Measurements from ENCODE around the gene ZMYND19.

ZMYND19 gene

DNA sequence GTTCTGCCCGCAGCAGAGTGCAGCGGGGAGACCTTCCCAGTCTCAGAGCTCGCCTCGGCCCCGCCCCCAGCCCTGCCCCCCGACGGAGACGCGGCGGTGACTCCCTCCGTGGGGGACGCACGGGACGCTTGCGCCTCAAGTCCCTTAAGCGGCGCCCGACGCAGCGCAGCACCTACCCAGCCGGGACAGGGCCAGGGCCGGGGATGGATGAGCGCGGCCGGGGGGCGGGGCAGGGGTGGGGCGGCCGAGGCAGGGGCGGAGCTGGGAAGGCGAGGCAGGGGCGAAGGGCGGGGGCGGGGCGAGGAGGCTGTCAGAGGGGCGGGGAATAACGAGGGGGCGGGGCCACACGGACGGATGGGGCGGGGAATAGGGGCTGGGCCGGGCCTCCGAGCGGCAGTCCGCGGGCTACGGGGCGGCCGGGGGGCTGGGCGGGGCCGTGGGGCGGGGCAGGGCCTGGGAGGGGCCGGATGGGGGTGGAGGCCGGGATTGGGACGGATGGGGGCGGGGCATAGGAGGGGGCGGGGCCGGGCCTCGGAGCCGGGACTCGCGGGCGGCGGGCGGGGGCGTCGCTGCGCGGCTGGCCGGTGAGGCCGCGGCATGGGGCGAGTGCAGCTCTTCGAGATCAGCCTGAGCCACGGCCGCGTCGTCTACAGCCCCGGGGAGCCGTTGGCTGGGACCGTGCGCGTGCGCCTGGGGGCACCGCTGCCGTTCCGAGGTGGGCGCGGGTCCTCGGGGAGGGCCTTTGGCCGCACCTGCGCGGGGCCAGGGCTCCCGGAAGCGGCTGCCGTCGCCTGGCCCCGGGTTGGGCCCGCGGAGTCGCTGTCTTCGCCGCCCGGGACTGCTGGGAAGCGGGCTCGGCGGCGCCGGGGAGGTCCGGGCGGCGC, 15.1 kb upstream of the ZMYND19 start, which contains the start of gene ARRDC1:
TSS of gene ARRDC1 (plus strand) at position 566 of the 884 bp plus-strand sequence. CDS start at position 598, 32 bp downstream.
- peak within 1 kb of the TSS; percentile 58; the same call in 1 of the 2 replicates for H2AFZ ChIP-seq (ENCODE audit: low read length)
- H4K20me1 ChIP-seq (ENCODE audit: insufficient read depth, low read length), result no peaks in the 10 kb centered on the region
- peak within 1 kb of the TSS; percentile 99 for H3K4me2 ChIP-seq (ENCODE audit: low read depth, low read length)
- peaks cover 21% of the 10 kb centered on the region for H3K79me2 ChIP-seq (ENCODE audit: low read length)
- no peaks in the 10 kb centered on the region for H3K9me3 ChIP-seq (replicated peaks; ENCODE audit: insufficient read depth, low read length)
- H3K36me3 ChIP-seq (replicated peaks; ENCODE audit: insufficient read depth, low read length), result no peaks in the 10 kb centered on the region
- no peak for TF ChIP-seq EZH2phosphoT487 (IDR thresholded peaks at IDR 0.05; ENCODE audit: low read length)
- no peak for TF ChIP-seq EZH2 (optimal IDR thresholded peaks at IDR 0.05; ENCODE audit: low read depth, low read length)
- TF ChIP-seq, protein P1, sequence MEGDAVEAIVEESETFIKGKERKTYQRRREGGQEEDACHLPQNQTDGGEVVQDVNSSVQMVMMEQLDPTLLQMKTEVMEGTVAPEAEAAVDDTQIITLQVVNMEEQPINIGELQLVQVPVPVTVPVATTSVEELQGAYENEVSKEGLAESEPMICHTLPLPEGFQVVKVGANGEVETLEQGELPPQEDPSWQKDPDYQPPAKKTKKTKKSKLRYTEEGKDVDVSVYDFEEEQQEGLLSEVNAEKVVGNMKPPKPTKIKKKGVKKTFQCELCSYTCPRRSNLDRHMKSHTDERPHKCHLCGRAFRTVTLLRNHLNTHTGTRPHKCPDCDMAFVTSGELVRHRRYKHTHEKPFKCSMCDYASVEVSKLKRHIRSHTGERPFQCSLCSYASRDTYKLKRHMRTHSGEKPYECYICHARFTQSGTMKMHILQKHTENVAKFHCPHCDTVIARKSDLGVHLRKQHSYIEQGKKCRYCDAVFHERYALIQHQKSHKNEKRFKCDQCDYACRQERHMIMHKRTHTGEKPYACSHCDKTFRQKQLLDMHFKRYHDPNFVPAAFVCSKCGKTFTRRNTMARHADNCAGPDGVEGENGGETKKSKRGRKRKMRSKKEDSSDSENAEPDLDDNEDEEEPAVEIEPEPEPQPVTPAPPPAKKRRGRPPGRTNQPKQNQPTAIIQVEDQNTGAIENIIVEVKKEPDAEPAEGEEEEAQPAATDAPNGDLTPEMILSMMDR (IDR thresholded peaks at IDR 0.05; ENCODE audit: low read length), result no peak
- DNase-seq, result peak; percentile 95
- peaks cover 8% of the 10 kb centered on the region; the same call in 1 of the 2 replicates for H3F3A ChIP-seq (ENCODE audit: insufficient read depth, low read length)
- no peaks in the 10 kb centered on the region for H3K9me2 ChIP-seq (replicated peaks; ENCODE audit: insufficient read depth, low read length)
- peaks cover 7% of the 10 kb centered on the region for H3K27me3 ChIP-seq (replicated peaks; ENCODE audit: insufficient read depth, low read length)
- peak within 1 kb of the TSS; percentile 38; the same call in 1 of the 2 replicates for H3K27ac ChIP-seq (ENCODE audit: low read length)
- peak within 1 kb of the TSS; percentile 62 for H3K9ac ChIP-seq (ENCODE audit: low read length)
- H3K4me1 ChIP-seq (ENCODE audit: low read length), result 0 out of 2 replicates have a peak, but pooled peaks cover 4% of the 10 kb centered on the region
- H3K4me3 ChIP-seq (ENCODE audit: low read length), result peak within 1 kb of the TSS; percentile 71

DNA sequence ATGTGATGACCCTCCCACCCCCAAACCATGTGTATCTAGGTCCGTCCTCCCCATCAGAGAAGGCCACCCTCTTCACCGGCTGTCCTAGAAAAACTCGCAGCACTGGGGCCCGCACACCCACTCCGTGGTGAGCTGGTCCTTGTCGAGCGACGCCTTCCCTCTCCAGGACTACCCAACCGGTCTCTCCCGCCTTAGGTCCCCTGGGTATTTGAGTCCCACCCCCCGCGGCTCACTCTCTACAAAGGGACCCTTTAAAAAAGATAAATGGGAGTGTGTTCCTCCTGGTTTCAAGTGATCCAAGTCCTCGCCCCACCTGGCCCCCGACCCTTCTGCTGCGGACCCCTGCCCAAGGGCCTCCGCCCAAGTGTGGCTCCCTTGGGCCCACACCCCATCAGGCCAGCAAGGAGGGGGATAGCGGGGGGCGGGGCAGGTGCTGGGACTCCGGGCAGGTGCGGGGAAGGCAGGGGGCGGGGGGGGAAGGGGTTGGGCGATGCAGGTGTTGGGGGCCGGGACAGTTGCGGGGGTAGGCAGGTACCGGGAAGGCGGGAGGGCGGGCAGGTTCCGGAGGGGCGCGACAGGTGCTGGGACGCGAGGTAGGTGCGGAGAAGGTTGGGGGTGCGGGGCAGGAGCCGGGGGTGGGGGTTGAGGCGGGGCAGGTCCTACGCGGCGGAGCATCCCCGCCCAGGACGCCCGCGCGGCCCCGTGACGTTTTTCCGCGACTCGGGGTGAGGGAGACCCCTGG, 14.2 kb upstream of the ZMYND19 start:
- Histone ChIP-seq H3K79me2 (ENCODE audit: low read length) (peaks cover 21% of the 10 kb centered on the region), H4K20me1 (ENCODE audit: insufficient read depth, low read length) (no peaks in the 10 kb centered on the region), H3K27me3 (replicated peaks; ENCODE audit: insufficient read depth, low read length) (peaks cover 7% of the 10 kb centered on the region), H3K27ac (ENCODE audit: low read length) (no peak overlapping the region), H3K4me3 (ENCODE audit: low read length) (no peak overlapping the region; the same call in 1 of the 2 replicates), H3K4me1 (ENCODE audit: low read length) (0 out of 2 replicates have a peak, but pooled peaks cover 4% of the 10 kb centered on the region), H3K9me3 (replicated peaks; ENCODE audit: insufficient read depth, low read length) (no peaks in the 10 kb centered on the region), H3F3A (ENCODE audit: insufficient read depth, low read length) (peaks cover 8% of the 10 kb centered on the region; the same call in 1 of the 2 replicates), H3K9ac (ENCODE audit: low read length) (no peak overlapping the region), H3K36me3 (replicated peaks; ENCODE audit: insufficient read depth, low read length) (no peaks in the 10 kb centered on the region), H2AFZ (ENCODE audit: low read length) (no peak overlapping the region), H3K4me2 (ENCODE audit: low read depth, low read length) (no peak overlapping the region), H3K9me2 (replicated peaks; ENCODE audit: insufficient read depth, low read length) (no peaks in the 10 kb centered on the region)
- TF ChIP-seq EZH2 (optimal IDR thresholded peaks at IDR 0.05; ENCODE audit: low read depth, low read length) (no peak), EZH2phosphoT487 (IDR thresholded peaks at IDR 0.05; ENCODE audit: low read length) (no peak)
- TF ChIP-seq, protein P1 (IDR thresholded peaks at IDR 0.05; ENCODE audit: low read length), result no peak
- no peak for DNase-seq

DNA sequence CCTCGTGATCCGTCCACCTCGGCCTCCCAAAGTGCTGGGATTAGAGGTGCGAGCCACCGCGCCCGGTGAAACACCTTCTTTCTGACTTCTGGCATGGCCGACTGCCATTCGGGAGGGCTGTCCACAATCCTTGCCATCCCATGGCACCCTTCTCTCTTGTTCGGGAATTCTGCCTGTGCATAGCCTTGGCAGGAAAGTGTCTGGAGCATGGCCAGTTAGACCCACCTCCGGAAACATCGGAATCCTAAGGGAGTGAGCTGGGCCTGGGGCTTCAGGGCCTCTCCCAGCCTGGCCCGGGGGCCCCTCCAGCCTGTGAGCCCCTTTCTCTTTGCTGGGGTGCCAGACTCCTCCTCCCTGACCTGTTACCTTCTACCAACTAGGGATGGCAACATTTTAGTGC, 13.6 kb upstream of the ZMYND19 start:
- H3K4me3 ChIP-seq (ENCODE audit: low read length), result no peak overlapping the region
- H4K20me1 ChIP-seq (ENCODE audit: insufficient read depth, low read length), result no peaks in the 10 kb centered on the region
- peaks cover 8% of the 10 kb centered on the region; the same call in 1 of the 2 replicates for H3F3A ChIP-seq (ENCODE audit: insufficient read depth, low read length)
- TF ChIP-seq EZH2phosphoT487 (IDR thresholded peaks at IDR 0.05; ENCODE audit: low read length) (no peak), EZH2 (optimal IDR thresholded peaks at IDR 0.05; ENCODE audit: low read depth, low read length) (no peak)
- TF ChIP-seq, protein P1 (IDR thresholded peaks at IDR 0.05; ENCODE audit: low read length), result no peak
- peaks cover 20% of the 10 kb centered on the region for H3K79me2 ChIP-seq (ENCODE audit: low read length)
- peaks cover 7% of the 10 kb centered on the region for H3K27me3 ChIP-seq (replicated peaks; ENCODE audit: insufficient read depth, low read length)
- no peaks in the 10 kb centered on the region for H3K36me3 ChIP-seq (replicated peaks; ENCODE audit: insufficient read depth, low read length)
- H3K9me2 ChIP-seq (replicated peaks; ENCODE audit: insufficient read depth, low read length), result no peaks in the 10 kb centered on the region
- H3K4me2 ChIP-seq (ENCODE audit: low read depth, low read length), result no peak overlapping the region
- H2AFZ ChIP-seq (ENCODE audit: low read length), result no peak overlapping the region
- H3K9ac ChIP-seq (ENCODE audit: low read length), result no peak overlapping the region
- H3K9me3 ChIP-seq (replicated peaks; ENCODE audit: insufficient read depth, low read length), result no peaks in the 10 kb centered on the region
- H3K4me1 ChIP-seq (ENCODE audit: low read length), result 0 out of 2 replicates have a peak, but pooled peaks cover 4% of the 10 kb centered on the region
- no peak for DNase-seq
- H3K27ac ChIP-seq (ENCODE audit: low read length), result no peak overlapping the region

Data from MM.1S (cell line).